Measurements from ENCODE around the gene OBSCN.

The OBSCN gene, protein sequence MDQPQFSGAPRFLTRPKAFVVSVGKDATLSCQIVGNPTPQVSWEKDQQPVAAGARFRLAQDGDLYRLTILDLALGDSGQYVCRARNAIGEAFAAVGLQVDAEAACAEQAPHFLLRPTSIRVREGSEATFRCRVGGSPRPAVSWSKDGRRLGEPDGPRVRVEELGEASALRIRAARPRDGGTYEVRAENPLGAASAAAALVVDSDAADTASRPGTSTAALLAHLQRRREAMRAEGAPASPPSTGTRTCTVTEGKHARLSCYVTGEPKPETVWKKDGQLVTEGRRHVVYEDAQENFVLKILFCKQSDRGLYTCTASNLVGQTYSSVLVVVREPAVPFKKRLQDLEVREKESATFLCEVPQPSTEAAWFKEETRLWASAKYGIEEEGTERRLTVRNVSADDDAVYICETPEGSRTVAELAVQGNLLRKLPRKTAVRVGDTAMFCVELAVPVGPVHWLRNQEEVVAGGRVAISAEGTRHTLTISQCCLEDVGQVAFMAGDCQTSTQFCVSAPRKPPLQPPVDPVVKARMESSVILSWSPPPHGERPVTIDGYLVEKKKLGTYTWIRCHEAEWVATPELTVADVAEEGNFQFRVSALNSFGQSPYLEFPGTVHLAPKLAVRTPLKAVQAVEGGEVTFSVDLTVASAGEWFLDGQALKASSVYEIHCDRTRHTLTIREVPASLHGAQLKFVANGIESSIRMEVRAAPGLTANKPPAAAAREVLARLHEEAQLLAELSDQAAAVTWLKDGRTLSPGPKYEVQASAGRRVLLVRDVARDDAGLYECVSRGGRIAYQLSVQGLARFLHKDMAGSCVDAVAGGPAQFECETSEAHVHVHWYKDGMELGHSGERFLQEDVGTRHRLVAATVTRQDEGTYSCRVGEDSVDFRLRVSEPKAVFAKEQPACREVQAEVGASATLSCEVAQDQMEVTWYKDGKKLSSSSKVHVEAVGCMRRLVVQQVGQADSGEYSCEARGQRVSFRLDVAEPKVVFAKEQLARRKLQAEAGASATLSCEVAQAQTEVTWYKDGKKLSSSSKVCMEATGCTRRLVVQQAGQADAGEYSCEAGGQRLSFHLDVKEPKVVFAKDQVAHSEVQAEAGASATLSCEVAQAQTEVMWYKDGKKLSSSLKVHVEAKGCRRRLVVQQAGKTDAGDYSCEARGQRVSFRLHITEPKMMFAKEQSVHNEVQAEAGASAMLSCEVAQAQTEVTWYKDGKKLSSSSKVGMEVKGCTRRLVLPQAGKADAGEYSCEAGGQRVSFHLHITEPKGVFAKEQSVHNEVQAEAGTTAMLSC (N-terminal part only)

DNA sequence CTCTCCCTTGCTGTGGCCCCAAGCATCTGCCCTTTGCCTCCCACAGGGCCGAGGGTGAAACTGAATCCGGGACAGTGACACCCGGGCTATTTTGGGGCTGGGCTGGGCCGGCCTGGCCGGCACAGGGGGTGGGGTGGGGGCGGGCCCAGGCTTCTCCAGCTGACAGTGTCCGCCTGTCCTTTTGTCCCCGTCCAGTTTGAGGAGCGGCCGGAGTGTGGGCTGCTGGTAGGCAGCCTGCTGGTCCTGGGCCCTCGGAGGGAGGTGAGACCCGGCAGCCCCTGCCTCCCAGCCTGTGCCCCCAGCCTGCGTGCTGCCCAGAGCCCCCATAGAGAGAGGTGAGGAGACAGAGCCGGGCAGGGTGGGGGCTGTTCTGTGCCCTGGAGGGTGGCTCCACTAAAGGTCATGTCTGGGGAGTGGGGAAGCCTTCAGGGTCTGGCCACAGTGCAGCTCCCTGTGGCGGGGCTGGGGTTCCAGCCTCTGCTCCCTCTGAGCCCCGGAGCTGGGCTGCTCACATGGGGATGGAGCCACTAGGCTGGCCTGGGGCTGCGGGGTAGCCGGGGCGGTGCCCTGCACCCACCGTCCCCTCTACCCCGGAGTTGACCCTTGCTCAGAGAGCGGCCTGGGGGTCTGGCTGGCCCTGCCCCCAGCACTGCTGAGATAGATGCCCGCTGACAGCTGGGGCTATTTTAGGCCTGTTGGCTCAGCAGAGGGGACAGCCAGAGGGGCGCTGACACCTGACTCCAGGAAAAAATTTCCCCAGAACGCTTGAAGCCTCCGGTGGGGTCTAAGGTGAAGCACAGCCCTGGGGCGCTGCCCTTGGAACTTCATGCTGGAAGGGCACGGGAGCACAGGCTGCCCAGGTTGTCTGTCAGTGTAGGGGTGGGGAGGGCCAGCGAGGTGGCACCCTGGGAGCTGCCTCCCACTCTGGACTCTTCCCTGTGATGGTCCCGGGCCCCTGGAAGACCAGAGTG, at the start of gene OBSCN:
Gene OBSCN (plus strand): TSS at position 194 of the 971 bp plus-strand sequence. CDS start 3,740 bp downstream, outside the sequence.
- no peak for DNase-seq

DNA sequence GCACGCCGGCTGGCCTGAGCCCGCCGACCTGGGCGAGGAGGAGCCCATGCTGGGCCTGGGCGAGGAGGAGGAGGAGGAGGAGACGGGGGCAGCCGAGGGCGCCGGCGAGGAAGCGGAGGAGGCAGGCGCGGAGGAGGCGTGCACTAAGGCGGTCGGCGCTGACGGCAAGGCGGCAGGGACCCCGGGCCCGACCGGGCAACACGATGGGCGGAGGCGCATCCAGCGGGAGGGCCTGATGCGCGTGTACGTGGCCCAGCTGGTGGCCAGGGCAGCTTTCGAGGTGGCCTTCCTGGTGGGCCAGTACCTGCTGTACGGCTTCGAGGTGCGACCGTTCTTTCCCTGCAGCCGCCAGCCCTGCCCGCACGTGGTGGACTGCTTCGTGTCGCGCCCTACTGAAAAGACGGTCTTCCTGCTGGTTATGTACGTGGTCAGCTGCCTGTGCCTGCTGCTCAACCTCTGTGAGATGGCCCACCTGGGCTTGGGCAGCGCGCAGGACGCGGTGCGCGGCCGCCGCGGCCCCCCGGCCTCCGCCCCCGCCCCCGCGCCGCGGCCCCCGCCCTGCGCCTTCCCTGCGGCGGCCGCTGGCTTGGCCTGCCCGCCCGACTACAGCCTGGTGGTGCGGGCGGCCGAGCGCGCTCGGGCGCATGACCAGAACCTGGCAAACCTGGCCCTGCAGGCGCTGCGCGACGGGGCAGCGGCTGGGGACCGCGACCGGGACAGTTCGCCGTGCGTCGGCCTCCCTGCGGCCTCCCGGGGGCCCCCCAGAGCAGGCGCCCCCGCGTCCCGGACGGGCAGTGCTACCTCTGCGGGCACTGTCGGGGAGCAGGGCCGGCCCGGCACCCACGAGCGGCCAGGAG, 49.5 kb upstream of the OBSCN start:
- DNase-seq, result no peak

DNA sequence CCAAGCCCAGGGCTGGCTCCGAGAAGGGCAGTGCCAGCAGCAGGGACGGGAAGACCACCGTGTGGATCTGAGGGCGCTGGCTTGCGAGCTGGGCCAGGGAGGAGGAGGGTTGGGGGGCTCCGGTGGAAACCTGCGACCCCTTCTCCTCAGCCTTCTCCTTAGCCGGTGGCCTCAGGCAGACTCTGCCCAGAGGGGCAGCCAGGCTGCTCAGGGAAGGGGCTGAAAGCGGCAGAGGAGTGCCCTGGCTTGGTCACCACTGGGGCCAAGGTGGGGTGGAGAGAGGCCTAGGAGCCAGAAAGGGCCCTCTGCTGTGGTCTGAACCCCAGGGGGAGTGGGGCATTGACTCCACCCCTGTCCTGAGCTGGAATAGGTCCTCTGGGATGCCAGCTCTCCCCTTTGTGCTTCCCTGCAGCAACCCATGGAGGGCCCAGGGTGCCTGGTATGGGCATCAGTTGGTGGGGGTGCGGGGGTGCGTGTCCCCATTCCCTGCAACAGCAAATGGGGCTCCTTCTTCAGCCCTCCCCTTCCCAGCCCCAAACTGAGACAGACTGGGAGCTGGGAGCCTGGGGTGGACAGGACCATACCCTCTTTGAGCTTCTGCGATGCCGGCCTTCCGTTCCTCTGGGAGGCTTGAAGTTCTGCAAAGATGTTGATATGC, 48.7 kb upstream of the OBSCN start:
- DNase-seq, result no peak

DNA sequence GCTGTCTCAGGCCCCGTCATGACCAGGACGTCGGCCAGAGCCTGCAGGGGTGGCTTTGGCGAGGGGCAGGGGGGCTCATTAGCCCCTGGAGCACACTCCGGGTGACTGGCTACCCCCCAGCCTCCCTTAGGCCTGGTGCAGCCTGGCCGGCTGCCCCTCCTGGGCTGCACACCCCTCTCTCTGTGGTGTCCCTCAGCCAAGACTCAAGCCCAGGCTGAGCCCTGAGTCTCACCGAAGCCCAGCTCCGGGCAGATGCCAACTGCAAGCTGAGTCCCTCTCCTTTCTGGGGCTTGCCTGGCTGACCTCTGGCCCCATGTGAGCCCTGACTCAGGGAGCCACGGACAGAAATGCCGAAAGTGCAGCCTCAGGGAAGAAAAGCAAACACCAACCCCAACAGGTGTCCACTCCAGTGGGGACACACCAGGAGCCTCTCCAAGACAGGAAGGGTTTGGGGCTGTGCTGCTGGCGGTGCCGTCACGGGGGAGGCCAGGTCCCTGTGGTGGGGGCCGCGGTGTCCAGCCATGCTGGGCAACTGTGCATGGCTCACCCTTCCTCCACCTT, 47.6 kb upstream of the OBSCN start:
- DNase-seq, result no peak

DNA sequence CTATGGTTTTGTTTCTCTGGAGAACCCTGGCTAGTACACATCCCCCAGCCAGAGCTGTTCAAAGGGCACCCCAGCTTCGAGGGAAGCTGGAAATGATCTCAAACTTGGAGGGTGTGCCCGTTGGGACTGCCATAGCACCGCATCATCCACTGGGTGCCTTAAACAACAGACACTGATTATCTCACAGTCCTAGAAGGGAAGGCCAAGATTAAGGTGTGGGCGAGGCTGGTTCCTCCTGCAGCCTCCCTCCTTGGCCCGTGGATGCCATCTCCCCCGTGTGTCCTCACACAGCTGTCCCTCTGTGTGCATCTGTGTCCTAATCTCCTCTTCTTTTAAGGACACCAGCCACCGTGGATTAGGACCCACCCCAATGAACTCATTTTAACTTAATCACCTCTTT, 46.5 kb upstream of the OBSCN start:
- DNase-seq, result no peak

DNA sequence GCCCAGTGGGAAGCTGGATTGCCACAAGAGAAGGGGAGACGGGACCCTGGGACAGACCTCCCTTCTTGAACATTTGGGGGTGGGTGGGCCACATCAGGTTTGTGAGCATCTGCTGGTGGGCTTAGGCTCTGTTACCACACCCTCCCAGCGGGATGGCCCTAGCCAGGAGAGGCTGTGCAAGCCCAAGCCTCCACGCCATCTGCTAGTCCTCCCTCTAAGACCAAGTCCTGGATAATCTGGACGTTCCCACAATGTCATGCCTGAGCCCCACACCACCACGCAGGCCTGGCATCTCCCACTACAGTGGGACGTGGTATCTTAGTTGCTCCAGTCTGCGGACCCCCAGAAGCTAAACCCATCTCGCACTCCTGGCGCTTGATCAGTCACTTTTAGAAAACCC, 46.0 kb upstream of the OBSCN start:
- no peak for DNase-seq

DNA sequence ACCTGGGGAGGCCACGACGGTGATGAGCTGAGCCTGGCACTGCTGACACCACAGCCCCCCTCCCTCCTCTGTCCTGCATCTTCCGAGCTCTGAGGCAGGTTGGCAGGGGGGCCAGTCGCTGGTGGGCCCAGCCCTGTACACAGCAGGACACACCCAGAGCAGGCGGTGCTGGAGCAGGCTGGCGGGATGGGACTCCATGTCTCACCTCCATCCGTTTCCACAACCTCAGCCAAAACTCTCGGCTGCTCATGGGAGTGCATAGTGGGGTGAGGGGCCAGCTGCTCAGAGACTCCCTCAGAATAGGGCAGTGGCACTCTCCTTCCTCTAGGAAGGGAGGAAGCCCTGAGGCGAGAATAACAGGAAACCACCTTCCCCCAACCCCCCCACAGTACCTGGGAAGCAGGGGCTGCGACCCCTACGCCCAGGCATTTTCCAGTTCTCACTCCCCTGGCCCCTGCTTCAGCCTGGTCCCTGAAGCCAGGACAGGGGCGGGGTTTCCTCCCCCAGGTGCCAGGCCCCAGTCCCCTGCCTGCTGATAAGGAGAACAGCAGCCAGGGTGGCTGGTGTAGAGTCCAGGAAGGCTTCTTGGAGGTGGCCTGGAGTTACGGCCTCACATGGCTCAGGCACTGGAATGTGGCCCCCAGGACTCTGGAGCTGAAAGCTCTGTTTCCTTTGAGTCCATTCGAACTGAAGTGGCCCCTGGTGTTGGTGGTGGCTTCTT, 45.4 kb upstream of the OBSCN start:
- no peak for DNase-seq

DNA sequence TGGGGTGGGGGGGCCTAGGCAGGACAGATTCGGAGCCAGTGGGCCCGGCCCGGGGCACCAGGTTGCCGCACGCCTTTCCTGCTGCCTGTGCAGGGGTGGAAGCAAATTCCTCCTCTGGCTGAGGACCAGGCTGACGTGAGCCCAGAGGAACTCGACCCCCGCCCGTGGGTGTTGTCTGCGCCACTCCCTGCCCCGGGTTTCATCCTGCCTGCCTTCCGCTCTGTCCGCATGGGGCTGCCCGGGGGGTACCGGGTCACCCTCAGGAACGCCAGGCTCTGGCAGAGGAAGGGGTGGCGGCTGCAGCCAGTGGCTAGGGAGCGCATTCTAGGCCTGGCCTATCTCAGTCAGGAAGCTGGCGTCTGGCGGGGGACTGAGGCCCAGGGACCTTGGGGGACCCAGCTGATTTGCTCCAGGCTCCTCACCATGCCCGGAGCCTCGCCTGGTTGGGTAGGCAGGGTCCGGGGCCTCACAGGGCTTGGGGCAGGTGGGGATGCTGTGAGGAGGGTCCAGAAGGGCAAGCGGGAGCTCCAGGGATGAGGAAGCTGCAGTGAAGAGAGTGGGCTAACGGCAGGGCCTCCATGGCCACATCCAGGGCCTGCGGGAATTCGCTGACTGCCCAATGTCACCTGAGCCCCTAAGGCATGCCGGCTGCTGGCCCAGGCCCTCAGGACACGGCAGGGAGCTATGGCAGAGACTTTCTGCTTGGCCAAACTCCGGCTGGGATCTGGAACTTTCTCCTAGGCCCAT, 44.7 kb upstream of the OBSCN start:
- no peak for DNase-seq

DNA sequence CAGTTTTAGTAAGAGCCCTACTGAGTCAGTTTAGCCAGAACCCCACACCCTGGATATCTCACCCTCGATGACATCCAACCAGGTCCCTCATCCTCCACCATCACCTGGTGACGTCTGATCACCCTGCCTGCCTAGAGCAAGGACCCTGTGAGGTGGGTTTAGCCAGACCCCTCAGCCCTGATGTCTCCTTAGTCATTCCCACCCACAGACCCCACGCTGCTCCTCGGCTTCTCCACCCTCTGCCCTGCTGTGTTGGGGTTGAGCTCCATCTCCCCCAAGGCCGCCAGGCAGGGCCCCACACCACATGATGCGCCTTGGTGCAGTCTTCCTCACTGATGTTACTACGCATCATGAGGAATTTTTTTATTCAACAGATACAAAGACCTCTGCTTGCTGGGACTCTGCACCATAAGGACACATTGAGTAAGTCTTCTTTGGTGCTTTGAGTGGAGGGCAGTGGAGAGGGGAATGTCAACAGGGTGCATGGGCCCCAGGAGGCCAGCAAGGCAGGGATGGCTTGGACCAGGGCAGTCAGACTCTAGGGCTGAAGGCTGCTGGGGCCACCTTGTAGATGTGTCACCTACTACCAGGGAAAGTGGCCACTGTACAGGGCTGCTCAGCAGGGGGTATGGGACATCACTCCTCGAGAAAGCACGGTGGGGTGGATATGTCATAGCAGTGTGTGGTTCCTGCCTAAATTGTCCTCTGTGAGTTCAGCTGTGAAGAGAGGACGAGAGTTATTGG, 43.9 kb upstream of the OBSCN start:
- no peak for DNase-seq

DNA sequence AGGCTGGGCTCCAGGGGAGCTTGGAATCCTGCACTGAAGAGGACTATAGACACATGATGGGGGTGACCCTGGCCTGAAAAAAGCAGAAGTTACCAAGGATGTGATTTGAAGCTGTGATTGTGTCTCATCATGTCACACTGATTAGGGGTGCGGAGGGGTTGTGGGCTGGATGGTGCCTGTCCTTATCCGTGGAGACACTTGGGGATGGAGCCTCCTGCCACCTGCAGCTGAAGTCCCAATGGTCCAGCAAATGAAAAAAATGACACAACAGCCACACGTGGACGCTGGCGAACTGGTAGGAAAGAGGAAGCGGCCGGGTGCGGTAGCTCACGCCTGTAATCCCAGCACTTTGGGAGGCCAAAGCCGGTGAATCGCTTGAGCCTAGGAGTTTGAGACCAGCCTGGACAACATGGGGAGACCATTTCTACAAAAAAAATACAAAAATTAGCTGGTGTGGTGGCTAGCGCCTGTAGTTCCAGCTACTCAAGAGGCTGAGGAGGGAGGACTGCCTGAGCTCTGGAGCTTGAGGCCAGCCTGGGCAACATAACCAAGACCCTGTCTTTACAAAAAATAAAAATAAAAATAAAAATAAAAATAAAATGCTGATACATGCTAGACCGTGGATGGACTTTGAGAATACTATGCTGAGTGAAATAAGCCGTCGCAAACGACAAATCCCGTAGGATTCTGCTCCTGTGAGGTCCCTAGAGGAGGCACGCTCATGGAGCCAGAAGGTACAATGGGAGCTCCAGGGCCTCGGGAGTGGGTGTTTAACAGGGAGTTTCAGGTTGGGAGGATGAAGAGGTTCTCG, 43.1 kb upstream of the OBSCN start:
- DNase-seq, result no peak

DNA sequence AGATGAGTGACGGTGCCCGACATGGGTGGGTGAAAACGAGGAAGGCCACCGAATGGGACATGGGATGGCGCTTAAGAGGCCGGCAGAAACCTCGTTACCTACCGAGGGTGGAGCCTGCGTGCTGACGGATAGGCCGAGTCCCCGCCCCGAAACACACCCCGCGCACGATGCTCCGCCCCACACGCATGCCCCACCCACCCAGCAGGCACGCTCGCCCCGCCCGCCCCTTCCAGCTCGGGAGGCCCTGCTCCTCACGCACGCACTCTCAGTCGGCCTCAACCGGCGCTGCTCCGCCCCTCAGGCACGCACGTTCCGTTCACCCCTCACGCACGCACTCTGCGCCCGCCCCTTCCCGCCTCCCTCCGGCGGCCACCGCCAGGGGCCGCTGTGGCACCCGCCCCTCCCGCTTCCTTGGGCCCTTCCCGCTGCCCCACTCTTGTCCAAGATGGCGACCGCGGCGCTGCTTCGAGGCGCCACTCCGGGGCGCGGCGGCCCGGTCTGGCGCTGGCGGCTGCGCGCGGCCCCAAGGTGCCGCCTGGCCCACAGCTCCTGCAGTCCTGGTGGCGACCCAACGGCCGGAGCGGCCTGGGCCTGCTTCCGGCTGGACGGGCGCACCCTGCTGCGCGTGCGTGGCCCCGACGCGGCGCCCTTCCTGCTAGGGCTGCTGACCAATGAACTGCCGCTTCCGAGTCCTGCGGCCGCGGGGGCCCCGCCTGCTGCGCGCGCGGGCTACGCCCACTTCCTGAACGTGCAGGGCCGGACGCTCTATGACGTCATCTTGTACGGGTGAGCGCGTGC, 42.3 kb upstream of the OBSCN start, which contains the start of gene IBA57:
Gene IBA57 (plus strand): TSS at position 433 of the 798 bp plus-strand sequence. CDS start 13 bp downstream, at position 446.
- DNase-seq, result peak; percentile 99

DNA sequence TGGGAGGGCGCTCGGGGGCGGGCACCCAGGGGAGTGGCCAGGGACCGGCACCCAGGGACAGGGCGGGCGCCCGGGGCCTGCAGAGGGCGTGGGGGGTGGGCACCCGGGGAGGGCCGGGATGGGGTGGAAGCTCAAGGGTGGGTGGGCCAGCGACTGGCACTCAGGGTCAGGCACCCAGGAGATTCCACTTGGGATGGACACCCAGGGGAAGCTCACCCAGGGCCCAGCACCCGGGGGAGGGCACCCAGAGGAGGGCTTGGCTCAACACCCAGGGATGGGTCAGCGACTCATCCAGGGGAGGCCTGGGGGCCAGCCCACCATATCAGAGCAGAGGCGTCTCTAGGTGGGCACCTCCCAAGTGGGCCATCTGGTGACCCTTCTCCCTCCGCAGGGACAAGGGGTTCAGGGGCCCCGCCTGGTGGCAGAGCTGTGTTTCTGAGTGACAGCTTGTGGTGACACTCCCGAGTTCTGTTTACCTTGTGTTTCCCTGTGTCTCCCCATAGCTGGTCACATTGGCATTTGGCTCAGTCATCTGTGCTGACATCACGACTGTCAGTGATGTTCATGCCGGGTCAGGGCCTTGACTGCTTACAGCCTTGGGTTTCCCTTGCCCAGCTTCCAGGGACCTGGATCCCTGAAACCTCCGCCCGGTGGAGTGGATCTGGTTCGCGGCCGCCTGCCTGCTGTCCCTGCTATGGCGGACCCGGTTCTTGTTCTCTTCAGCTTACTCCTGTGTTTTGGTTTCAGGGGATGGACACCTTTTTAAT, 41.5 kb upstream of the OBSCN start:
- peak; percentile 59 for DNase-seq

DNA sequence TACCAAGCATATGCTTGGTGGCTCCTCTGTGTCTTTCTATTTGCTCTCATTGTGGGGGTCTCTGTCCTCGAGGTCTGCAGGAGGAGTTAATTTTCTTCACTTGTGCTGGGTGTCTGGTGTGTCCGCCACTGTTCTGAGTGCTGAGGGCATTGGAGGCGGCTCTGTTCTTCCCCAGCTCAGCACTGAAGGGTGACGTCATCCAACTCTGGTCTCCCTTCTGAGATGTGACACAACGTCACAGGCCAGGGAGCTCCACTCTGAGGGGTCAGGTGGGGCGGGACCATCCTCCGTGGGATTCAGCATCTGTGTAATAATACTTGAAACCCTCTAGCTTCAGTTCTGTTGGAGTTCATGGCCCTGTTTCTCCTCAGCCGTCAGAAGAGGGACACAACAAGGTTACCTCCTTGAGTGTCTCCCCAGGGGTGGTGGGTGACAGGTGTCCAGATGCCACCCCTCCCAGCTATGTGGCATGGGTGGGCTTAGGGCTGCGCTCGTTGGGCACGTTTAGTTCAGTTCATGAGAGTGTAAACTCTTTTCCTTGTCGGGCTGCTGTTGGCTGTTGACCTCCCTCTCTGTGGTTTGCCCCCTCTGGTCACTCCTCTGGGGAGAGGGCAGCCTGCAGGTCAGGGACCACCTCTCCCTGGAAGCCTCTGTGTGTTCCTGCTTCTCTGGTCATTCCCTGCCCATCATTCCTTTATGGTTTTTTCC, 39.1 kb upstream of the OBSCN start:
- no peak for DNase-seq

DNA sequence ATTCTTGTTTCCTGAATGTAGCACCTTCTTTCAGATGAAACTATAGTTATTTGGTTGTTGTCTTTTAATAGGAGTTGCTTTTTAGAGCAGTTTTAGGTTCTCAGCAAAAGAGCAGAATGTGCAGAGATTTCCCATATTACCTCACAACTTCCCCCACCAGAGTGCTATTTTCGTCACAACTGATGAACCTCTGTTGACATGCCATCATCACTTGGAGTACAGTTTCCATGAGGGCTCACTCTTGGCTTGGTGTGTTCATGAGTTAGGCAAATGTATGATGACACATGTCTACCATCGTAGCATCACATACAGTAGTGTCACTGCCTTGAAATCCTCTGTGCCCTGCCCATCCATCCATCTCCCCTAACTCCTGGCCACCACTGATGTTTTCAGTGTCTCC, 38.5 kb upstream of the OBSCN start:
- no peak for DNase-seq

Data from NCI-H1092 (cell line).